NCI-H748 (cell line): Measurements from ENCODE around the gene SHROOM3.

Experiments
- DNase-seq: peaks from one replicate; lab custom pipeline; 2025; ENCODE audit not compliant: unreplicated experiment; lab: John Stamatoyannopoulos, UW

The SHROOM3 gene

DNA sequence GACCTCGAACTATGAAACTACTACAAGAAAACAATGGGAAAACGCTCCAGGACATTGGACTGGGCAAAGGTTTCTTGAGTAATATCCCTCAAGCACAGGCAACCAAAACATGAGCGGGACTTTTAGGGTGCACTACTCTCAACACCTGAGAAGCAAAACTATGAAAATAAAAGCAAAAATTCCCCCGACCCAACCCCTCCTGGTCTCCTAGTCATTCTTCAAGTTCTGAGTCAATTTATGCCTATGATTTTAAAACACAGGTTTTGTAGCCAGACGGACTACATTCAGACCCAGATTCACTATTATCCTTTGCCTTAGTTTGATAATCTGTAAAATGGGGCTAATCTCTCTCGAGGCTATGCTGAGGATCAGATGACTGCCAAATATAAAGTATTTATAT, 365.9 kb downstream of the SHROOM3 start:
- no peak for DNase-seq

DNA sequence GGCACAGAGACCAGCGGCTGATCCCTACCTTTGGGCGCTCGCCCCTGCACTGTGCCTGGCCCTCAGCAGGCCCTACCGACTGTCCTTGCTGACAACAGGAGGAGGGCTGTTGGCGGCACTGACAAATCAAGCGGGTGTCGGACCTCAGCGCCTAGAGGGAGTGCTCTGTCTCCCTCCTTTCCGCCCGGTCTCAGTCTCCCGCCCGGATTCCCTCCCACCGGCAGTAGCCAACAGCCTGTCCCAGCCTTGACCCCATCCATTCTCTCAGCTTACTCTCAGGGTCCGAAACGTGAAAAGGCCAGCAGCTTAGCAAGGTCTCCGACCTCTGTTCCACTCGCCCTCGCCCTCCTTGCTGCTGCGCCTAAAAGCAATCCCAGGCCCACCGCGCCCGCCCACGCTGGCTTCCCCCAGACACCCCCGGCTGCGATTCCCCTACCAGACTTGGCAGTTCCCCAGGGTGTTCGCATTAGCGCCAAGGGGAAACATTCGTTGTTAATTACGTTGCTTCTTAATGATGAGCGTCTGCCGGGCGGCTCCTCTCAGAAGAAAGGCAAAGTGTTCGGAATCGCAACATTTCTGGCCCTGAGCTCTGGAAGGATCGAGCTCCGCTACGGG, 366.7 kb downstream of the SHROOM3 start:
- DNase-seq = no peak

DNA sequence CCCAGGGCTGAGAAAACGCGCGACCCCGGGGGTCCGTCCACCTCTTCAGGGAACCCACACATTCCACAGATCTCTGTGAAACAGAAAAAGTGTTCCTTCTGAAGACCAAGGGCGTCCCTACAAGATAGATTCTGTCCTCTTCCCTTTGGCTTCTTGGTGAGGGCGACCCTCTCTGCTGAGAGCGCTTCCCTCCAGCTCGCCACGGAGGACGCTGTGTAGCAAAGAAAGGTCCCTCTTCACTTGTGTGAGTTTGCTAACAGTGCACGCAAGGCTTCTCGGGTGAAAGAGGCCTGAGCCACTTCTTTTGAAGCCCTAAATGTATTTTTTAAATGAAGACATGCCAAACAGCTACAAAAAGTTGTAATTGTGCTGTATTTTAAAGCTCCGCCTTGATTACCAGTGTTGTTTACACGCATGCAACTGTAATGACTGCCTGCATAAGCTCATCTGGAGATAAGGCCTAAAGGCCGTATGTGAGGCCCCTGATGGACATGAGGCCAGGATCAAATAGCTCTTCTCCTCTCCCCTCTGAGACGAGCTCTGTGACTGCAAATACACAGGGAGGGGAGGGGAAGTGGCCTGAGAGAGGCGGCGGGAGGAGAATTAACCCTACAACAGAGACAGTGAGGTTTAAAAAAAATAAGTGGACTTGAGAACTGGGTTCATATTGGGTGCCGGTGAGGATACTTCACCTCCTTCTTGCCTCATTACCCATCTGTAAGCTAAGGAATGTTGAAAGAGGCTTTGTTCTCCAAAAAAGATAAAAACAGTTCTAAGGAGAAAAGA, 367.4 kb downstream of the SHROOM3 start:
- DNase-seq = no peak

DNA sequence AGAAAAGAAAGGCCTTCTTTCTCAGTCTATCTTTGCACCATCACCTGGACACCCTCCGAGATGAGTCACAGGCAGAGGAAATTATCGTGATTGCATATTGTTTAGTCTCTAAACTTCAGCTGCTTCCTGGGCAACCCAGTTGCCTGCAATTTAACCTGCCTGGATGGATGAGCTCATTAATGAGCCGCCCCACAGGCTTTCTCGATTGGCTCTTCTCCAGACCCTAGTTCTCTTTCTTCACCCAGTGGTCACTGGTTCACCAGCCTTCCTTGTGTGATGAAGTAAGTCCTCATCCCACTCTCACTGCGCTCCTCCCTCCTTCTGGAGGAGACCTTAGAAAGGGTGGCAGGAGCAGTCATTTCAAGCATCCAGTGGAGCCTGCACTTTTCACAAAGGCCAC, 368.5 kb downstream of the SHROOM3 start:
- DNase-seq = peak; percentile 61

DNA sequence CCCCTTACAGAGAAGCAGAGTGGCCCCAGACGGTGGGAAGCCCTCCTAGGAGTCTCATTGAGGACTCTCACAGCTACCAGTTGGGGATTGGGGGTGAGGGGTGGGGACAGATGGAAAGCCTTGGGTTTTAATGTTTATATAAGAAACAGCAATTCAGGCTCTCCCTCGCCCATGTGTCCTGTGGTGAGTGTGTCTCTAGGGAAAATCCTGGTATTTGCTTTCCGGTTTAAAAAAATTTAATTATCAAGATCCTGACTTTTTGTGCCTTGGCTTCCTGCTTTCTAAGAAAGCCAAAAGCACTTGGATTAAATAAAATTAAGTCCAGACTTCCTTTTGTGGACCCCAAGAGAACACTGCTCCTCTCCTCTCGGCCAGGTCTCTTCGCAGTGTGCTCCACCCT, 369.1 kb downstream of the SHROOM3 start:
- no peak for DNase-seq

DNA sequence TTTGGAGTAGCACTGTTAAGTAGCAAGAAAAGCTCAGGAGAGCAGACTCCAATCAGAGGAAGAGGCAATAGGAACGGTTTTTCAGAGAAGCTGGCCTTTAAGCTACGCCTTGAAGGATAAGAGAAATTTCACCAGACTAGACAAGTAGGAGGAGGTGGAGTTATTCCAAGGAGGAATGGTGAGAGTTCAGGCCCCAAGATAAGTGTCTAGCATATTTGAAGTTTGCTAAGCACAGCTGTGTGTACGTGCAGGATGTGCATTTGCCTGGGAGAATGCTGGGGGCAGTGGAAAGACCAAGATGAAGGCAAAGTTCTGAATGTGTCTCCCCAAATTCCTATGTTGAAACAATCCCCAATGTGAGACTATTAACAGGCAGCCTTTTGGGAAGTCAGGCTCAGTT, 371.3 kb downstream of the SHROOM3 start:
- no peak for DNase-seq

DNA sequence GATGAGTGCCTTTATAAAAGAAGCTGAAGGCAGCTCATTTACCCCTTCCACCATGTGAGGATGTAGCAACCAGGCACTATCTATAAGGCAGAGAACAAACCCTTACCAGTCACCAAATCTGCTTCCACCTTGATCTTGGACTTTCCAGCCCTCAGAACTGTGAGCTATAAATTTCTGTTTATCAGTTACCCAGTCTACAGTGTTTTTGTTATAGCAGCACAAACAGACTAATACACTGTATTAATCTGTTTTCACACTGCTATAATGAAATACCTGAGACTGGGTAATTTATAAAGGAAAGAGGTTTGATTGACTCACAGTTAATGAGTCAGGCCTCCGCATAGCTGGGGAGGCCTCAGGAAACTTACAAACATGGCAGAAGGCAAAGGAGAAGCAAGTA, 371.7 kb downstream of the SHROOM3 start:
- no peak for DNase-seq

DNA sequence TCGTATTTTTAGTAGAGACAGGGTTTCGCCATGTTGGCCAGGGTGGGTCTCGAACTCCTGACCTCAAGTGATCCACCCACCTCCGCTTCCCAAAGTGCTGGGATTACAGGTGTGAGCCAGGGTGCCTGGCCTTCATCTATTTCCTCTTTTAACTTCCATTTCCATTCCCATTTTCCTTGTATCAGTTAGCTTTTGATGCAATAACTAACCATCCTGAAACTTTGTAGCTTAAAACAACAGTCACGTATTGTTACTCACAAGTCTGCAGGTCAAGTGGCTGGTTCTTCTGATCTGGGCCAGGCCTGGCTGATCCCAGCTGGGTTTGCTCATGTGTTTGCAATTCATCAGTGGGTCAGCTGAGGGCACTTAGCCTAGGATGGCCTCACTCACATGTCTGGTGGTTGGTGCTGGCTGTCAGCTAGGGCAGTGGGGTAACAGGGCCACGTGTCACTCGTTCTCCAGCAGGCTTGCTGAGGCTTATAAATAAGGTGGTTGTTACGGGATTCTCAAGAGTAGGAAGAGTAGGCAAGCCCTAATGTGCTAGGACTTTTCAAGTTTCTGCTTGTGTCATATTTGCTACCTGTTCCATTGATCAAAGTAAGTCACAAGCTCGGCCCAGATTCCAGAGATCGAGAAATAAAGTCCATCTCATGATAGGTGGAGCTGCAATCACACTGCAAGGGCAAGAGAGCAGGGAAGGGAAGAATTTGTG, 374.7 kb downstream of the SHROOM3 start:
- DNase-seq = no peak

DNA sequence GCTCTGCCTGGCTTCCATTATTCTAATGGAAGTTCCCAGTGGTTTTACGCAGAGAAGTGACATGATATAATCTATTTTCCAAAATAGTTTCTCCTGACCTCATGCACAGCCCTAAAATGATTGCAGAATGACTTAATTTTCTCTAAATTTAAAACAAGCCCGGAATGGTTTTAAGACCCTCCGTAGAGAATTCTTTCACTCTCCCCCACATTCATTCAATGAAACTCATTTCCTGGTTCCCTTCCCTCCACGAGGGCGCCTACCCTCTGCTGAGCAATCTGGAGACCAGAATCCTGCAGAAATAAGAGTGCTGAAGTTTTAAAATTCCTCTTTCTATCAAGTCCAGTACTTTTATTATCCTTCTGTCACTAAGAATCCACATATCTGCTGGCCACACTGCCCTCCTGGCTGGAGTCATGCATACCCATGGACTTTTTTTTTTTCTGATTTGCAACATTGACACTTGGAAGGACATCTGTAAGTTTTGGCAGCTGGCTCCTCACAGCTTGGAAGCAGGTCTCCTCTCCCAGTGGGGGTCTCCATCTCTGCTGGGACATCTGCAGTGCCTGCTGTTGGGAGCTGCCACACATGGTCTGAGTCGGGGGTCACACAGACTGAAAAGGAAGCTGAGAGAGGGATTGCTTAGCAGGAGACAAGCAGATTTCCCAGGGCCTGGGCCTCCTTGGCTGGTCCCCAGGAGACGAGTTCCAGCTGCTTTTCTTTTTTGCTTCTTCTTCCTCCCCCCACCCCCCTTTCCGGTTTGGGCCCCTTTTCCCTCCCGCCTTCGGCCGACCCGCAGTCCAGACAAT, 376.8 kb downstream of the SHROOM3 start:
- no peak for DNase-seq

DNA sequence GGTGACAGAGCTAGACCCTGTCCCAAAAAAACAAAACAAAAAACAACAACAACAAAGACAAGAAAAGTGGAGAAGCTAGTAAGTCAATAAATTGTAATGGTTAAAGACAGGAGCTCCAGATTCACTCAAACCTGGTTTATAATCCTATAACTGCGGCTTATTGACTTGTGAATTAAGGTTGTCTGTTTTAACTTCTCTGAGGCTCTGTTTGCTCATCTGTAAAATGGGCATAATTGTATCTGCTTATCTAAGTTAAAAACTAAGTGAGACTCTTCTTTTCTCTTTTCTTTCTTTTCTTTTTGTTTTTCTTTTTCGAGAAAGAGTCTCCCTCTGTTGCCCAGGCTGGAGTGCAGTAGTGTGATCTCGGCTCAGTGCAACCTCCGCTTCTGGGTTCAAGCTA, 378.0 kb downstream of the SHROOM3 start:
- no peak for DNase-seq

DNA sequence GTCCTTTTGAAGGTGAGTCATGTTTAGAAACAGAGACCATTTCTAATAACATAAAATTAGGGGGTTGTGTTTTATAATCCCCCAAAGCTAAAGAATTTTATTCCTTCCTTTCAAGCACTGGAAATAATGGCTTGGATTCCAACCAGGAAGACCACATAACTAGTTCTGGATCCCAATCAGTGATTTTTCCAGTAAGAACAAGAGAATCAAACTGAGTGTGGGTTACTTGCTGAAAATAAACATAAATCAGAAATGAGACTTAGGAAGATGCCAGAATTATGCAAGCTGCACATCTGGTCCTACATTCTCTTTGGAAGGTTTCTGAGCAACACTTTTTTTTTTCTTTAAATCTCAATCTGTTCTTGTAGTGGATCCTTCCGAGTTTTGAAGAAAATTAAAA, 386.6 kb downstream of the SHROOM3 start:
- DNase-seq = no peak

DNA sequence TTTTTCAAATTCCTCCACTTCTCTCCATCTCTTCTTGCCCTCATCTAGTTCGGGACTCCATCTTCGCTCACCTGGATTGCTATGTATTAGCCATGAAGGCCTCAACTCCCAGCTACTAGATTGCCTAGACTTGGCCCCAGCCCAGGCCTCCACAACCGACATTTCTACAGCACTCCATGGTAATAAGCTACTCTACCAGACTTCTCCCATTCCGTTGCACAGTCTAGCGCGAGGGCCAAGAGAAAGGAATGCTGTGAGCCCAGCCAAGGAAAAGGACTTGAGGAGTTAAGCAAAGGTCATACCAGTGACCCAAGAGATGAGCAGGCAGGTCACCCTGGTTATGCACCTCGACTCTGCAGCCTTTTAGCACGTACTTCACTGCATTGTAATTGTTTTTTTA, 387.3 kb downstream of the SHROOM3 start:
- DNase-seq = no peak

DNA sequence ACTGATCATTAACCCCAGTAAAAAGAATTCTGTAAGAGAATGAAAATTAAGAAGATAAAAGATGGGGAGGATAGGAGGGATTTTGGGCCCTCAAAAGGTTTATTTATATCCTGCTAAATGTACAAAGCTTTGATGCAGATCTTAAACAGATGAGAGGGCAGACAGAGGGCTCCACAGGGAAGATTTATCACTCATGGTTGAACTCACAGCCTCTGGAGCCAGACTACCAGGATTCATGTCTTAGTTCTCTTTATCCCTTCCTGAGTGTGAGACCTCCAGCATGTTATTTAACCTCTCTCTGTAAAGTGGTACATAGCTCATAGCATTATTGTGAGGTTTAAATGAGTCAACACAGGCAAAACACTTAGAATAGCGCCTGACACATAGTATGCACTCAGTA, 388.5 kb downstream of the SHROOM3 start:
- DNase-seq = no peak

DNA sequence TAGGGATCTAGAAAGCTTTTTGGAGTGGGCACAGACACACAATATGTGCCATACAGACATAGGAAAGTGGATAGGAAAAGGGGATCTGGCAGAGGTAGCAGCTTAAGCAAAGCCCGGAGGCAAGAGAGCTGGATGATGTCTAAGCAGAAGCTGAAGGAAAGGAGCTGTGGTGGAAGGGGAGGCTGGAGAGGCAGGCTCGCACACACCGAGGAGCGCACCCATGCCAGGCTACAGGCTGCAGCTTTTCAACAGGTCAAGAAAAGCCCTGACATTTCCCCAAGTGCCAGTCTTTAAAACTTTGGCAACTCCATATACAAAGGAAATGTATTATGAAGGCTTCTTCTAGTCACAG, 395.6 kb downstream of the SHROOM3 start:
- DNase-seq = no peak

DNA sequence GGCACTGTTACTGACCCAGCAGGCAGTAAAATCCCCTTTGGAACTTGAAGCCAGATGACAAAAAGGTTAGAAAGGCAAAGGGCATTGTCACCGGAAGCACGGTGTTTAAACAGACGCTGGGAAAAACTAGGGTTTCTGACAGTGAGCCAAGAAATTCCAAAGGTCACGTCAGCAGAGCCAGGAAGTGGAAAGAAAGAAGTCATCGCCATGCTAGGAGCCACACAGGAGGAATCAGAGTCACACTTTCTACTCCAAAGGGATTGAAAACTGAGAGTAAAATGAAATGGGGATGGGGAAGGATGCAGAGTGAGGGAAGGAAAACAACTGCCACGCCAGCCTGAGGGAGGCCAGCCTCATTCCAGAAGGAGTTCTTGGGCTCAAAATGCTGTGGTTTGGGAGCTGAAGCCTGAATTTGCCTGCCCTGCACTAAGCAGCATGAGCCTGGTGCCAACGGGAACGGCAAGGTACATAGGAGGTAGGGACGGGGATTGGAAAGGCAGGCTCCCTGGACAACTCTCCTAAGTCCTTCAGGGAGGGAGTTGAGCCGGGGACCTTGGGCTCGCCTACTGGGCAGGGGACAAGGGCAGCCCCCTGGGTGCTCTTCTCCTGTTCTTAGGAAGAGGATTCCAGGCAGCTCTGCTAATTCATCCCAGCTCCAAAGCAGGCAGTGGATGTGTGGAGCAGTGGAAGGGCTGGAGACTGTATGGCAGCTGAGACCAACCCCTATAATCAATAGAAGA, 396.1 kb downstream of the SHROOM3 start:
- peak; percentile 10 for DNase-seq

DNA sequence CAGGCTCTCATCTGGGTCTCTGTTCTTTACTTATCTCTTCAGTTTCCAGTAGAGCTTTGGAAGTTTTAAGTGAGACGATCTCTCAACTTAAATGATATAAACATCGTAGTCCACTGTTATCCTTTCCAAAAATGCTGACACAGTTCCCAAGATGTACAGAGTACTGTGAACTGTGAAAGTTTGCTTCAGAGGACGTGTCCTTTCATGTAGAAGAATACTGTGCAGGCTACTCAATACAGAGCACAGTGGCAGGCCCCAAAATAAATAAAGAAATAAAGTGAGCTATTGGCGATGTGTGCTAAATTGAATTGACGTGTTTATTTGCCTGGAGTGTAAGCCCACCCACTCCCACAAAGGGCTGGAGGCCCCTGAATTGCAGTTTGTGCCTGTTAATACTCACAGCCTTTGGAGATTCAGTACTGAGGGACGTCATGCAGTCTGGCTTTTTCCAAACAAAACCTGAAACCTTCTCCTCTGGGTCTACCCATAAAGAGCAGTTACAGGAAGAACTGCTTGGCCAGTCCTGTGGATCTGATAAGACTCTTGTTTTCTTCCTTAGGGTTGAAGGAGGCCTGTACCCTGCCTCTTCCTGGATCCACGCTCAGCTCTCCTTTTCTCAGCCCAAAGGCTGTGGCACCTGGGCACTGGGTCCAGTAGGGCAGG, 396.8 kb downstream of the SHROOM3 start:
- no peak for DNase-seq
